GM06990 (cell line): ENCODE results near the gene C12orf75.
"Not testable (repeated sequence)": the region's sequence is repeated elsewhere in the genome, so short reads cannot be mapped to it uniquely, and the experiment has no call there.

Experiments used
- DNase-seq: peaks from one replicate; pipeline ENCODE4 v3.0.0-alpha.2; 2011; ENCODE audit not compliant: insufficient read length; ENCODE audit errors: extremely low read depth
- H3K27me3 ChIP-seq: replicated peaks from 2 replicates; pipeline ENCODE4 v1.6.0; 2011; ENCODE audit warnings: low read length; ENCODE audit not compliant: control insufficient read depth, insufficient read depth
- H3K36me3 ChIP-seq: 2 replicates; pipeline ENCODE4 v1.5.1; 2011; ENCODE audit warnings: low read length; ENCODE audit not compliant: control insufficient read depth, insufficient read depth
- H3K4me3 ChIP-seq: replicated peaks from 2 replicates; pipeline ENCODE4 v1.5.1; 2011; ENCODE audit warnings: low read depth, mild to moderate bottlenecking, control low read depth, low read length
- TF ChIP-seq, protein P1 (sequence below): IDR thresholded peaks from 2 replicates; pipeline ENCODE4 v1.5.1; 2011; ENCODE audit warnings: low read length, control low read depth, mild to moderate bottlenecking, inconsistent platforms; ENCODE audit not compliant: insufficient read depth, poor library complexity, severe bottlenecking

C12orf75 gene

DNA sequence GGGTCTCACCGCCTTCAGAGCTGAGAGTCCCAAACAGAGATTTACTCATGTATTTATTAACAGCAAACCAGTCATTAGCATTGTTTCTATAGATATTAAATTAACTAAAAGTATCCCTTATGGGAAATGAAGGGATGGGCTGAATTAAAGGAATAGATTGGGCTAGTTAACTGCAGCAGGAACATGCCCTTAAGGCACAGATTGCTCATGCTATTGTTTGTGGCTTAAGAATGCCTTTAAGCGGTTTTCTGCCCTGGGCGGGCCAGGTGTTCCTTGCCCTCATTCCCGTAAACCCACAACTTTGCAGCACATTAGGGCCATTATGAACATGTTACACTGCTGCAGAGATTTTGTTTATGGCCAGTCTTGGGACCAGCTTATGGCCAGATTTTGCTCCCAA, 21.7 kb upstream of the C12orf75 start:
- not testable (repeated sequence) for H3K36me3 ChIP-seq, H3K4me3 ChIP-seq, H3K27me3 ChIP-seq, DNase-seq

DNA sequence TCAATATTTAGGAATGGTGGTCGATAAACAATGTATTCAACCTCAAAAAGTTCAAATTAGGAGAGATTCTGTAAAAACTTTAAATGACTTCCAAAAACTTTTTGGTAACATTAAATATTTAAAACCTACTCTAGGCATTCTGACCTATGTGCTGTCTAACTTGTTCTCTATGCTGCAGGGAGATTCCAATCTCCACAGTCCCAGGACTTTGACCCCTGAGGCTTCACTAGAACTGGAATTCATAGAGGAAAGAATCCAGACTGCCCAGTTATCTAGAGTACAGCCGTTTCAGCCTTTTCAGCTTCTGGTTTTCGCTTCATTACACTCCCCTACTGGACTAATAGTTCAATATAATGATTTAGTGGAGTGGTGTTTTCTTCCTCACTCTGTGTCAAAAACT, 21.1 kb upstream of the C12orf75 start:
- not testable (repeated sequence) for H3K4me3 ChIP-seq, DNase-seq, H3K27me3 ChIP-seq, H3K36me3 ChIP-seq

DNA sequence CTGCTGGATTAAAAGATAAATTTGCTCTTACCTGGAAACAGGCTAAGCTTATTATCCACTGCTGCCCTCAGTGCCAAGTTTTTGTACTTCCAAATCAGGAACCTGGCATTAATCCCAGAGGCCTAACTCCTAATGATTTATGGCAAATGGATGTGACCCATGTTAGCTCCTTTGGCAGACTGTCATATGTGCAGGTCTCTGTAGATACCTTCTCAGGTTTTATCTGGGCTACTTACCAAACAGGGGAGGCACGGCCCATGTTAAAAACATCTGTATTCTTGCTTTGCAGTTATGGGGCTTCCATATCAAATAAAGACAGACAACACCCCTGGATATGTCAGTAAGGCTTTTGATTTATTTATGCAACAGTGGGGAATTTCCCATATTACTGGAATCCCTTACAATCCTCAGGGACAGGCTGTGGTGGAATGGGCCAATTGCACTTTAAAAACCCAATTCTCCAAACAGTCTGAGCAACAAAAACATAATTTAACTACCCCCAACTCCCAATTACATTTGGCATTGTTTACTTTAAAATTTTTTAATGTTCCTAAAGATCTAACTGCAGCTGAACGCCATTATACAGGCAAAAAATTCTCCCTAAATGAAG, 19.9 kb upstream of the C12orf75 start:
- H3K4me3 ChIP-seq, H3K36me3 ChIP-seq, DNase-seq, H3K27me3 ChIP-seq: not testable (repeated sequence)

DNA sequence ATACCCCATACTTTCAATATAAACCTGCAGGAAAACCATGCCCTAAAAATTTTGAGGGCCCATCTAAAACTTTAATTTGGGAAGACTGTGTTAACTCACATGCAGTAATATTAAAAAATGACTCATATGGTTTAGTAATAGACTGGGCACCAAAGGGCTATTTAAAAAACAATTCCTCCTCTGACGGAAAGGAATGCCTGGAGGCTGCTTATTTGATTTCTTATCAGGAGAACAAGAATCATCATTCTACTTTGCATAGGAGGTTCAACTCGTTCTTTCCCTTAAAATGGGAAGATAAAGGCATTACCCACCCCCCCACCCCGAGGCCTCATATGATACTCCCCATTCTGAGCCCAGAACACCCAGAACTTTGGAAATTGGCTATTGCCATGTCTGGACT, 18.6 kb upstream of the C12orf75 start:
- not testable (repeated sequence) for H3K36me3 ChIP-seq, DNase-seq, H3K4me3 ChIP-seq, H3K27me3 ChIP-seq

DNA sequence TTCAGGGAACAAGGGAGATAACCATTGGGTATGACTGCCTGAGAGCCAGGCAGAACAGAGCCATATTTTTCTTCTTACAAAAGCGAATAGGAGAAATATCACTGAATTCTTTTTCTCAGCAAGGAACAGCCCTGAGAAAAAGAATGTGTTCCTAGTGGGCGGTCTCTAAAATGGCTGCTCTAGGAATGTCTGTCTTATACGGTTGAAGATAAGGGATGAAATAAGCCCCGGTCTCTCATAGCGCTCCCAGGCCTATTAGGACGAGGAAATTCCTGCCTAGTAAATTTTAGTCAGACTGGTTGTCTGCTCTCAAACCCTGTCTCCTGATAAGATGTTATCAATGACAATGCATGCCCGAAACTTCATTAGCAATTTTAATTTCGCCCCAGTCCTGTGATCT, 16.7 kb upstream of the C12orf75 start:
- not testable (repeated sequence) for DNase-seq, H3K36me3 ChIP-seq, H3K27me3 ChIP-seq, H3K4me3 ChIP-seq

DNA sequence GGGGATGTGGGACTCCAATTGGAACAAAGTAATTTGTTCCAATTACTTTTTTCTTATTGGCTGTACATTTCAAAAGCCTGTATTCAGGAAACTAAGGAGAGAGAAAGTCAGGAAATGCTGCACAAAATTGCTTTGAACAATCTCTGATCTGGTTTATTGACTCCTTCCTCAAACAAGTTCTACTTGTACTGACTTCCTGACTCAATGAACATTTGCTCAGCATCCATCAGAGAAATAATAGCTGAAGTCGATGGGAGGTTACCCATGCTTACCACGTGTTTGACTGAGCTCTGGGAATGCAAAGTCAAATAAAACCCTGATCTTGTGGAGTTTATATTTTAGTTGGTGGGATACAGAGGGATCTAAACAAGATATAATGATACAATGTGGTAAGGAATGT, 15.4 kb upstream of the C12orf75 start:
- TF ChIP-seq, protein P1, sequence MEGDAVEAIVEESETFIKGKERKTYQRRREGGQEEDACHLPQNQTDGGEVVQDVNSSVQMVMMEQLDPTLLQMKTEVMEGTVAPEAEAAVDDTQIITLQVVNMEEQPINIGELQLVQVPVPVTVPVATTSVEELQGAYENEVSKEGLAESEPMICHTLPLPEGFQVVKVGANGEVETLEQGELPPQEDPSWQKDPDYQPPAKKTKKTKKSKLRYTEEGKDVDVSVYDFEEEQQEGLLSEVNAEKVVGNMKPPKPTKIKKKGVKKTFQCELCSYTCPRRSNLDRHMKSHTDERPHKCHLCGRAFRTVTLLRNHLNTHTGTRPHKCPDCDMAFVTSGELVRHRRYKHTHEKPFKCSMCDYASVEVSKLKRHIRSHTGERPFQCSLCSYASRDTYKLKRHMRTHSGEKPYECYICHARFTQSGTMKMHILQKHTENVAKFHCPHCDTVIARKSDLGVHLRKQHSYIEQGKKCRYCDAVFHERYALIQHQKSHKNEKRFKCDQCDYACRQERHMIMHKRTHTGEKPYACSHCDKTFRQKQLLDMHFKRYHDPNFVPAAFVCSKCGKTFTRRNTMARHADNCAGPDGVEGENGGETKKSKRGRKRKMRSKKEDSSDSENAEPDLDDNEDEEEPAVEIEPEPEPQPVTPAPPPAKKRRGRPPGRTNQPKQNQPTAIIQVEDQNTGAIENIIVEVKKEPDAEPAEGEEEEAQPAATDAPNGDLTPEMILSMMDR: no peak
- DNase-seq: no peak
- H3K36me3 ChIP-seq: no peaks in the 10 kb centered on the region
- H3K4me3 ChIP-seq: no peak overlapping the region
- no peaks in the 10 kb centered on the region for H3K27me3 ChIP-seq

DNA sequence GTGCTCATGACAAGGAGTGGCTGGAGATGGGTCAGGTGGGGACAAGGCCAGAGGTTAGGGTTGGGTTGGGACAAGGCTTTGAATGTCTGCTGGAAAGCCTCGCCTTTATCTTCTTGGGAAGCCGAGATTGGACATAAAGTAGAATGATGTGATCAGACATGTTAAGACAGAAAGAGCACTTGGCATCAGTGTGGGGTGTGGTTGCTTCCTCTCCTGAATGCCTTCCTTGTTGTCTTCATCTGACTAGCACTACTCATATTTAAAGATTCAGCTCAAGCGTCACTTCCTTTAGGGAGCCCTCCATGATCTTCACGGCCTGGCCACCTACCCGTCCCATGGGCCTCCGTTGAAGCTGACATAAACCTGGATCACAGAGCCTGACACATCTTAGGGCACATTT, 14.8 kb upstream of the C12orf75 start:
- Histone ChIP-seq H3K36me3 (no peaks in the 10 kb centered on the region), H3K4me3 (no peak overlapping the region), H3K27me3 (no peaks in the 10 kb centered on the region)
- TF ChIP-seq, protein P1: no peak
- no peak for DNase-seq

DNA sequence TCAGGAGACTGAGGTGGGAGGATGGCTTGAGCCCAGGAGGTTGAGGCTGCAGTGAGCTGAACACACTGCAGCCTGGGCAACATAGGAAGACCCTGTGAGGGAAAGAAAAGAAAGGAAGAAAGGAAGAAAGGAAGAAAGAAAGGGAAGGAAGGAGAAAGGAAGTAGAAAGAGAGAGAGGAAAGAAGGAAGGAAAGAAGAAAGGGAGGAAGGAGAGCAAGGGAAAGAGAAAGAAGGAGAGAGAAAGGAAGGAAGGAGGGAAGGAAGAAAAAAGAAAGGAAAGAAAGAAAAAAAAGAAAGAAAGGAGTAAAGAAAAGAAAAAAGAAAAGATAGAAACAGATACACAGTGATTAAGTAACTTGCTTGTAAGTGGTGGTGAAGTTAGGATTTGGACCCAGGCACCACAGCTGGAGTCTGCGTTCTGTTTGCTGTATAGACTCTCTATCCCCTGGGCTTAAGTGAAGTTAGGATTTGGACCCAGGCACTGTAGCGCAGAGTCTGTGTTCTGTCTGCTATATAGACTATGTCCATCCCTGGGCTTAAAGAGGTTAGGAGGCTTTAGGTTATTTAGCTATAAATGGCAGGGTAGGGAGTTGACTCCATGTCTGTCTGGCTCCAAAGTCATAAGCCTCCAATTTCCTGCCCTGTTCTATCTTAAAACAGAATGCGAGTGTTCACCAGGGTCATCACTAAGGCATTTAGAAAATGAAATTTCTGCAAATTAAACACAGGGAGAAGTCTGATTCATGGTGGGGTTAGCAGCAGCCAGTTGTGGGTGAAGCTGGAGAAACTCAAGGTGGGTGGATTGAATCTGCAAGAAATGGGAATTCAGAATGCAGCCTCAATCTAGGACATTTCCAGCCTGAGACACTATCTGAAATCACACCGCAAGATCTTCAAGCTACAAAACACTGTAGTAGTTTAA, 13.3 kb upstream of the C12orf75 start:
- H3K4me3 ChIP-seq: no peak overlapping the region
- TF ChIP-seq, protein P1: no peak
- DNase-seq: no peak
- H3K27me3 ChIP-seq: no peaks in the 10 kb centered on the region
- H3K36me3 ChIP-seq: no peaks in the 10 kb centered on the region
